Chondrocyte (in vitro differentiated cells): Measurements from ENCODE around the gene TMEM45A. TPM values are rescaled to one million over a fixed set of nuclear protein-coding genes. Genes with fewer than 3 reads are reported as not detected.

ENCODE experiments used
- DNase-seq: peaks from one replicate; pipeline ENCODE4 v3.0.0; 2021; ENCODE audit warnings: mixed read lengths, low spot score
- H3K27ac Mint-ChIP-seq: one replicate; pipeline ENCODE4 v1.8.0; 2021; ENCODE audit warnings: mild to moderate bottlenecking, moderate library complexity, mixed read lengths; ENCODE audit not compliant: unreplicated experiment
- H3K27me3 Mint-ChIP-seq: 2 replicates; pipeline ENCODE4 v1.8.0; 2021; ENCODE audit warnings: low read depth, mixed read lengths
- H3K36me3 Mint-ChIP-seq: 2 replicates; pipeline ENCODE4 v1.8.0; 2021; ENCODE audit warnings: low read depth, mixed read lengths
- H3K4me1 Mint-ChIP-seq: 2 replicates; pipeline ENCODE4 v1.8.0; 2021; ENCODE audit warnings: low read depth, mild to moderate bottlenecking, mixed read lengths
- H3K4me3 Mint-ChIP-seq: one replicate; pipeline ENCODE4 v1.8.0; 2021; ENCODE audit warnings: mild to moderate bottlenecking, moderate library complexity, mixed read lengths; ENCODE audit not compliant: unreplicated experiment
- H3K9me3 Mint-ChIP-seq: 2 replicates; pipeline ENCODE4 v1.8.0; 2021; ENCODE audit warnings: low read depth, mixed read lengths
- total RNA-seq: library from RNA; stranded (reverse); gene quantifications from 3 replicates; pipeline ENCODE4 v1.2.1, GENCODE V29; 2021
- TF ChIP-seq, protein P1 (sequence below): fragments of 200-600 bp; sonication (generic); IDR thresholded peaks from 2 replicates; pipeline ENCODE4 v1.5.0; 2021; ENCODE audit warnings: antibody characterized with exemption, mild to moderate bottlenecking, moderate library complexity

The TMEM45A gene
- total RNA-seq, 1 donor from 2014 or later, result 69.1 TPM

DNA sequence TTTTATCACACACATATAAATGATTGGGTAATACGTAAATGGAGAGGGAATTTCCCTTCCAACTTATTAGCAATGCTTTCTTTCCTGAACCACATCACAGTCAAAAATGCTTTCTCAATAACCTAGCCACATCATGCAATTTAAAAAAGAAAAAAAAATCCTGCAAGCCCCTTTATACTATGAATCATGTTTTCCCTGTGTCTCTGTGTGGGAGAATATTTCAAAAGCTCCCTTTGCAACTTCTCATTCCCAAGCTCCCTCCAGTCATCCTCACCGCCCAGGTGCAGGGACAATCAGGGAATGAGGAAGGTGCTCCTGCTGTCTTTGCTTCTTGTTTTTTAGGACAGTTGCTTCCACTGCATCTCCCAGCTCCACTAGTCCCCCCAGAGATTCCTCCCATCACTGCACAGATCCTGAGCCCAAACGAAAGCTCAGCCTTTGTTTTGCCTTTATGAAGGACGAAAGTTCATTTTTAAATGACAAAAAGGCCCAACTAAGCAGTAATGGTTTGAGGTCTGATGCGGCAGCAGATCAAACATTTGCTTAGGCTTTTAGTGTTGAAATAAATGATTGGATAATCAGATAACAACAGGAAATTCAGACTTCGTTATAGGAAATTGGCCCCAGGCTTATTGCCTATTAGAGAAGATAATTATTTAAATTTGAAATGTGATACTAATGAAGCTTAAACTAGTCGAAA, 69.2 kb downstream of the TMEM45A start:
- H3K4me1 Mint-ChIP-seq, result peaks cover 39% of the 10 kb centered on the region
- TF ChIP-seq, protein P1, sequence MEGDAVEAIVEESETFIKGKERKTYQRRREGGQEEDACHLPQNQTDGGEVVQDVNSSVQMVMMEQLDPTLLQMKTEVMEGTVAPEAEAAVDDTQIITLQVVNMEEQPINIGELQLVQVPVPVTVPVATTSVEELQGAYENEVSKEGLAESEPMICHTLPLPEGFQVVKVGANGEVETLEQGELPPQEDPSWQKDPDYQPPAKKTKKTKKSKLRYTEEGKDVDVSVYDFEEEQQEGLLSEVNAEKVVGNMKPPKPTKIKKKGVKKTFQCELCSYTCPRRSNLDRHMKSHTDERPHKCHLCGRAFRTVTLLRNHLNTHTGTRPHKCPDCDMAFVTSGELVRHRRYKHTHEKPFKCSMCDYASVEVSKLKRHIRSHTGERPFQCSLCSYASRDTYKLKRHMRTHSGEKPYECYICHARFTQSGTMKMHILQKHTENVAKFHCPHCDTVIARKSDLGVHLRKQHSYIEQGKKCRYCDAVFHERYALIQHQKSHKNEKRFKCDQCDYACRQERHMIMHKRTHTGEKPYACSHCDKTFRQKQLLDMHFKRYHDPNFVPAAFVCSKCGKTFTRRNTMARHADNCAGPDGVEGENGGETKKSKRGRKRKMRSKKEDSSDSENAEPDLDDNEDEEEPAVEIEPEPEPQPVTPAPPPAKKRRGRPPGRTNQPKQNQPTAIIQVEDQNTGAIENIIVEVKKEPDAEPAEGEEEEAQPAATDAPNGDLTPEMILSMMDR, result no peak
- H3K36me3 Mint-ChIP-seq, result peaks cover 16% of the 10 kb centered on the region
- no peaks in the 10 kb centered on the region for H3K27me3 Mint-ChIP-seq
- no peak for DNase-seq
- no peak overlapping the region for H3K27ac Mint-ChIP-seq
- H3K9me3 Mint-ChIP-seq, result no peaks in the 10 kb centered on the region
- no peak overlapping the region for H3K4me3 Mint-ChIP-seq

DNA sequence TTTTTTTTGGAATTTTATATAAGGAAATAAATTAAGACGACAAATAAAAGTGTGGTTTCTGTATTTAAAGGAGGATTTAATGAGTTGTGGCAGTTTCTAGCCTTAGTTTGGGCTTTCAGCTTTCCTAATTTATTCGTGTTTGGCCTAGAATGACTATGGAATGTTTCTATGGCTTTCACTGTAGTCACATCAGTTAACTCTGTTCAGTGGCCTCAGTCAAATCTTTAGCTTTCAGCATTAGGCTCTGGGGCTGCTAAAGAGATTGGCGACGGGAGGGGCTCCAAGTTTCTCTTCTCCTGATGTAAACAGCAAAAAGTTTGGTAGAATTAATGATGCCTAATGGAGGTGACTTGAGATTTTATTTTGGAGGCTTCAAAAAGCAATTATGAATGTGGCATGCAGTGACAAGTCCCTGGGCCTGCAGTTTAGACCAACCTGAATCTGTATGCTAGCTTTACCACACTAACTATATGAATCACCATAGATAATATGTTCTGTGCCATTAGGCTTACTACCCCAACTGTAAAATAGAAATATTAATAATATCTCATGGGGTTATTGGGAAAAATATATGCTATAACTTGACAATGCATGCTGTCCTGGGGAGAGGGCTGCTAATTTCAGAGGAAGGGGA, 69.9 kb downstream of the TMEM45A start:
- H3K36me3 Mint-ChIP-seq, result peaks cover 16% of the 10 kb centered on the region
- TF ChIP-seq, protein P1, result no peak
- no peak overlapping the region for H3K27ac Mint-ChIP-seq
- H3K9me3 Mint-ChIP-seq, result no peaks in the 10 kb centered on the region
- no peak overlapping the region for H3K4me3 Mint-ChIP-seq
- peaks cover 35% of the 10 kb centered on the region for H3K4me1 Mint-ChIP-seq
- no peak for DNase-seq
- no peaks in the 10 kb centered on the region for H3K27me3 Mint-ChIP-seq

DNA sequence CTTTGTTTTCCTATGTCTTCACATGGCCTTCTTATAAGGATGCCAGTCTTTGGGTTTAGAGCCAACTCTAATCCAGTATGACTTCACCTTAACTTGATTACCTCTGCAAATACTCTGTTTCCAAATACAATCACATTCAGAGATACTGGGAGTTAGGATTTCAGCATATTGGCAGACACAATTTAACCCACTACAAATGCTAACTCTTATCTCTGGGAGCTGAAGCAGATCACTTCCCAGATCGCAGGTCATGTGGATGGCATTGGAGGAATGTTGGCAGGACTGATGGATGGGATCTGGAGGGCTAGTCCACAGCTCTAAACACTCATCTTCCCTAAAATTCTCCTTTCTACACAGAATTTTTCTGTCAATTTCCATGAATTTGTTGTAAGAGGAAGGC, 70.8 kb downstream of the TMEM45A start:
- TF ChIP-seq, protein P1, result no peak
- Mint-ChIP-seq H3K4me1 (peaks cover 34% of the 10 kb centered on the region), H3K4me3 (no peak overlapping the region), H3K36me3 (peaks cover 12% of the 10 kb centered on the region), H3K27ac (no peak overlapping the region), H3K27me3 (no peaks in the 10 kb centered on the region), H3K9me3 (no peaks in the 10 kb centered on the region)
- no peak for DNase-seq

DNA sequence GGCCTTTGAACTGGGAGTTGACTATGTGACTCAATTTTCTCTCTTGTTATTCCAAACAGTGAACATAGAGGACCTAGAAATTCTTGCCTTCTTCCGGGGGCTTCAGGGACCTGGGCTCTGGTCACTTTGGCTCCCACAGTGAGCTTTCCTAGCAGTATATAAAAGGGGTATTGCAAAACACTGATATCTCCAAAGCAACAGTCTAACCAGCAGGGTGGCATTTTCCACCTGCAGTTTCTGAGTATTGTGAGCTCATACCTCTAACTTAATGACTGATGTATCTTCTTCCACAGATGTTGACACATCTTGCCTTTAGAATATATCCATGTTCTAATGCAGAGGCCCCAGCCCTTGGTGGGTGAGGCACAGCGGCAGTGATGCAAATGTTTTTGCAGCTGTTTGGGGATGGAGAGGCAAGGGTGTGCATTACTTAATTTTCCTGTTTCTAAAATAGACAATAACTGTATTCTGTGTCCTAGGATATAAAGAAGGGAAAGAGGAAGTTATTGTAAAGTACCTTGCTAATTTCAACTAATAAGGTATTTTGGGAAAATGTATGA, 71.3 kb downstream of the TMEM45A start:
- Mint-ChIP-seq H3K4me3 (no peak overlapping the region), H3K27me3 (no peaks in the 10 kb centered on the region), H3K27ac (no peak overlapping the region), H3K9me3 (no peaks in the 10 kb centered on the region), H3K36me3 (peaks cover 9% of the 10 kb centered on the region), H3K4me1 (peaks cover 36% of the 10 kb centered on the region)
- TF ChIP-seq, protein P1, result no peak
- no peak for DNase-seq

DNA sequence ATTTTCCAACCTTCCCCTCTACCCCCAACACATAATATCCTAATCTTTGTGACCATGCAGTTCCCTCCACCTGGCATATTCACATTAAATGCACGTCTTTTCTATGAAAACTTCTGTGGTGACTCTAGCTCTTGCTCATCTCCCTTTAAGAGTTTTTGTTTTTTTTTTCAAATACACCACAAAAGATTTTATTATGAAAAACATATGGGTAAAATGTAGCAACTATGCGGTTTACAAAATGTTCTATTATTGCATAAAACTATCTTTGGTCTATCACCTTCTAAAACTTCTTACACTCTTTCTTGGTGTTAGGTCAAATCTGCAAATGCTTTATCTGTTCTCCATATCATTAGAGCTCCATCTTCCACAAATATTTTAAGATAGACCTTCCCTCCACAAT, 78.4 kb downstream of the TMEM45A start:
- Mint-ChIP-seq H3K36me3 (peaks cover 21% of the 10 kb centered on the region), H3K4me1 (peaks cover 23% of the 10 kb centered on the region)
- no peak for DNase-seq

More for the DNA sequence above, 78.4 kb downstream of the TMEM45A start:
- Mint-ChIP-seq H3K27ac (no peak overlapping the region), H3K27me3 (no peaks in the 10 kb centered on the region), H3K9me3 (no peaks in the 10 kb centered on the region), H3K4me3 (no peak overlapping the region)
- TF ChIP-seq, protein P1, result no peak
